Endothelial cell (in vitro differentiated cells): ENCODE results near the gene RABL3. TPM values are rescaled to one million over a fixed set of nuclear protein-coding genes. Genes with fewer than 3 reads are reported as not detected.
A peak's percentile ranks its signal among the peaks of the same experiment; 100 is the strongest.
"Not testable (repeated sequence)": the region's sequence is repeated elsewhere in the genome, so short reads cannot be mapped to it uniquely, and the experiment has no call there.

Experiments used
- DNase-seq: peaks from one replicate; pipeline ENCODE4 v3.0.0; 2021; ENCODE audit warnings: low spot score
- H3K27ac Mint-ChIP-seq: one replicate; pipeline ENCODE4 v1.8.0; 2021; ENCODE audit warnings: mixed read lengths, inconsistent platforms; ENCODE audit not compliant: unreplicated experiment
- H3K27me3 Mint-ChIP-seq: one replicate; pipeline ENCODE4 v1.8.0; 2021; ENCODE audit warnings: mild to moderate bottlenecking, moderate library complexity, mixed read lengths, inconsistent platforms; ENCODE audit not compliant: unreplicated experiment
- H3K36me3 Mint-ChIP-seq: one replicate; pipeline ENCODE4 v1.8.0; 2021; ENCODE audit warnings: mild to moderate bottlenecking, low read depth, mixed read lengths, inconsistent platforms; ENCODE audit not compliant: unreplicated experiment
- H3K4me1 Mint-ChIP-seq: one replicate; pipeline ENCODE4 v1.8.0; 2021; ENCODE audit warnings: mild to moderate bottlenecking, mixed read lengths, inconsistent platforms; ENCODE audit not compliant: unreplicated experiment
- H3K4me3 Mint-ChIP-seq: one replicate; pipeline ENCODE4 v1.8.0; 2021; ENCODE audit warnings: mild to moderate bottlenecking, mixed read lengths, inconsistent platforms; ENCODE audit not compliant: unreplicated experiment
- H3K9me3 Mint-ChIP-seq: one replicate; pipeline ENCODE4 v1.8.0; 2021; ENCODE audit warnings: mixed read lengths, inconsistent platforms; ENCODE audit not compliant: unreplicated experiment
- CTCF ChIP-seq: fragments of 200-600 bp; sonication (generic); IDR thresholded peaks from one replicate; pipeline ENCODE4 v1.5.0; 2021; ENCODE audit warnings: antibody characterized with exemption; ENCODE audit not compliant: unreplicated experiment
- total RNA-seq: library from RNA; stranded (reverse); fragmentation: NEBNext Ultra II Directional; extraction: Animal tissue kit (Norgen Biotek cat#: 25700); gene quantifications from one replicate; pipeline ENCODE4 v1.2.1, GENCODE V29; 2021; ENCODE audit not compliant: unreplicated experiment

The RABL3 gene
- total RNA-seq, 1 donor from 2014 or later, result 15.1 TPM

- no peak for TF ChIP-seq CTCF
- Mint-ChIP-seq H3K27ac (no peak overlapping the region), H3K27me3 (peaks cover 1% of the 10 kb centered on the region), H3K4me1 (no peaks in the 10 kb centered on the region), H3K9me3 (no peaks in the 10 kb centered on the region), H3K36me3 (no peaks in the 10 kb centered on the region), H3K4me3 (no peak overlapping the region)
- DNase-seq, result no peak
Measured at GRCh38 chr3:120726791-120727190, 15.5 kb downstream of the RABL3 start.

GRCh38 chr3:120719167-120719834, 23.0 kb downstream of the RABL3 start:
- H3K9me3 Mint-ChIP-seq, H3K27me3 Mint-ChIP-seq, H3K36me3 Mint-ChIP-seq, H3K4me1 Mint-ChIP-seq: not testable (repeated sequence)
- peak; percentile 43 for DNase-seq
- peak overlapping the region; percentile 85 for H3K27ac Mint-ChIP-seq
- H3K4me3 Mint-ChIP-seq, result peak overlapping the region; percentile 79

GRCh38 chr3:120713262-120713661, 29.1 kb downstream of the RABL3 start:
- no peak for DNase-seq
- Mint-ChIP-seq H3K36me3 (no peaks in the 10 kb centered on the region), H3K4me1 (peaks cover 4% of the 10 kb centered on the region), H3K9me3 (no peaks in the 10 kb centered on the region), H3K27me3 (no peaks in the 10 kb centered on the region), H3K4me3 (no peak overlapping the region), H3K27ac (no peak overlapping the region)
- no peak for TF ChIP-seq CTCF

- DNase-seq, result no peak
- H3K4me3 Mint-ChIP-seq, result no peak overlapping the region
- TF ChIP-seq CTCF, result no peak
- peaks cover 4% of the 10 kb centered on the region for H3K4me1 Mint-ChIP-seq
- no peaks in the 10 kb centered on the region for H3K36me3 Mint-ChIP-seq
- H3K27me3 Mint-ChIP-seq, result no peaks in the 10 kb centered on the region
- H3K9me3 Mint-ChIP-seq, result no peaks in the 10 kb centered on the region
- no peak overlapping the region for H3K27ac Mint-ChIP-seq
Measured at GRCh38 chr3:120710369-120710768, 31.9 kb downstream of the RABL3 start.

DNA sequence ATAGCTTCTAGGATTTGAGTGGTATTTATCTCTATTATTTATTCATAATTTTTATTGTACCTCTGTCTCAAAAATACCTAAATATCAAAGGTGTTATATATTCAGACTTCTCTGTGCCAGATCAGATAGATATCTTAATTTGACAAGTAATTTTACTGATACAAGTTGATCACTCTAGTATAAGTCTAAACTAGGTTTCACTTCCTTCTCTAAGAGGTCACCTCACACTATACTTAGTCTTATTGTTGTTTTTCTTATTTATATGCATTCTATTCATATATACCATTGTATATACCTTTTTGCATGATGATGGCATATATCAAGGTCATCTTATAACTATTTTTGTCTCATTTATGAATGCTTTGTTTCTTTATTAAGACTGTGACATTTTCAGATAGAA, 33.9 kb downstream of the RABL3 start:
- Mint-ChIP-seq H3K9me3 (no peaks in the 10 kb centered on the region), H3K27me3 (no peaks in the 10 kb centered on the region), H3K27ac (no peak overlapping the region), H3K36me3 (peaks cover 8% of the 10 kb centered on the region), H3K4me1 (peaks cover 4% of the 10 kb centered on the region), H3K4me3 (no peak overlapping the region)
- no peak for DNase-seq
- no peak for TF ChIP-seq CTCF
